Activated CD4-positive, alpha-beta T cell treated with anti-CD3 and anti-CD28 coated beads, Interleukin-2, Interleukin-4, amounts not matched to agents 100 ng/mL and 50 ng/mL, durations not matched to agents 16 hours and 8 hours (primary cell): ENCODE results near the gene SLC35G4.
A peak's percentile ranks its signal among the peaks of the same experiment; 100 is the strongest.
"Not testable (repeated sequence)": the region's sequence is repeated elsewhere in the genome, so short reads cannot be mapped to it uniquely, and the experiment has no call there.

Experiments
- DNase-seq: peaks from one replicate; pipeline ENCODE4 v3.0.0-alpha.2; 2020; ENCODE audit warnings: low spot score

The SLC35G4 gene

GRCh38 chr18:11613611-11614010, 4.2 kb downstream of the SLC35G4 start:
- not testable (repeated sequence) for DNase-seq

DNA sequence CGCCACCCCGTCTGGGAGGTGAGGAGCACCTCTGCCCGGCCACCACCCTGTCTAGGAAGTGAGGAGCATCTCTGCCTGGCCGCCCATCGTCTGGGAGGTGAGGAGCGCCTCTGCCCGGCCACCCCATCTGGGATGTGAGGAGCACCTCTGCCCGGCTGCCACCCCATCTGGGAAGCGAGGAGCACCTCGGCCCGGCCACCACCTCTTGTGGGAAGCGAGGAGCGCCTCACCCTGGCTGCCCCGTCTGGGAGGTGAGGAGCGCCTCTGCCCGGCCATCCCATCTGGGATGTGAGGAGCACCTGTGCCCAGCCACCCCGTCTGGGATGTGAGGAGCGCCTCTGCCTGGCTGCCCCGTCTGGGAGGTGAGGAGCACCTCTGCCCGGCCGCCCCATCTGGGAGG, 4.6 kb downstream of the SLC35G4 start:
- DNase-seq = not testable (repeated sequence)

DNA sequence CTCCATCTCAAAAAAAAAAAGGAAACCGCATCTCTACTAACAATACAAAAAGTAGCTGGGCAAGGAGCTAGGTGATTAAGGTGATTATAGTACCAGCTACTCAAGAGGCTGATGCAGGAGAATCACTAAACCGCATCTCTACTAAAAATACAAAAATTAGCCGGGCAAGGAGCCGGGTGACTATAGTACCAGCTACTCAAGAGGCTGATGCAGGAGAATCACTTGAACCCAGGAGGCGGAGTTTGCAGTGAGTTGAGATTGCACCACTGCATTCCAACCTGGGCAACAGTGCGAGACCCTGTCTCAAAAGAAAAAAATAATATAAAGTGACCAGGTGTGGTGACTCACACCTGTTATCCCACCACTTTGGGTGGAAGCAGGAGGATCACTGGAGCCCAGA, 5.6 kb downstream of the SLC35G4 start:
- not testable (repeated sequence) for DNase-seq

DNA sequence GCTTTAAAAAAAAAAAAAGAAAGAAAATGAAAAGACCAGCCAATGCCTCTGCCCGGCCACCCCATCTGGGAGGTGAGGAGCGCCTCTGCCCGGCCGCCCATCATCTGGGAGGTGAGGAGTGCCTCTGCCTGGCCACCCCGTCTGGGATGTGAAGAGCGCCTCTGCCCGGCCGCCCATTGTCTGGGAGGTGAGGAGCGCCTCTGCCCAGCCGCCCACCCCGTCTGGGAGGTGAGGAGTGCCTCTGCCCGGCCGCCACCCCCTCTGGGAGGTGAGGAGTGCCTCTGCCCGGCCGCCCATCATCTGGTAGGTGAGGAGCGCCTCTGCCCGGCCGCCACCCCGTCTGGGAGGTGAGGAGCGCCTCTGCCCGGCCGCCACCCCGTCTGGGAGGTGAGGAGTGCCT, 37.9 kb downstream of the SLC35G4 start:
- DNase-seq = not testable (repeated sequence)

- not testable (repeated sequence) for DNase-seq
These were observed 38.4 kb downstream of the SLC35G4 start for GRCh38 chr18:11647804-11648203.

GRCh38 chr18:11649839-11650238, 40.4 kb downstream of the SLC35G4 start:
- no peak for DNase-seq

DNA sequence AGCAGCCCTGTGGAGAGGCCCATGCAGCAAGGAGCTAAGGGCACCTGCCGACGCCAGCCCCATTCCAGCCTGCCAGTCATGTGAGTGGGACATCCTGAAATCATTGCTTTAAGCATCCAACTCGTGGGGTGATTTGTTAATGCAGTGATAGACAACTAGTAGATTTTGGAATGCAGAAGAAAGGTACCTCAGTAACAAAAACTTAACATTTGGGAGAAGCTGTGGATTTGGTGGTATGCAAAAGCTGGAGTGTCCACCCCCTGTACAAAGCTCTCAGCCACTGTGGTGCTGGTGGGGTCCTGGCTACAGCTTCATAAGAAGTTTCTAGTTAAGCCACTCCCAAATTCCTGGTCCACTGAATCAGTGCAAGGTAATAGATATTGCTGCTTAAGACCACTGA, 42.5 kb downstream of the SLC35G4 start:
- no peak for DNase-seq

DNA sequence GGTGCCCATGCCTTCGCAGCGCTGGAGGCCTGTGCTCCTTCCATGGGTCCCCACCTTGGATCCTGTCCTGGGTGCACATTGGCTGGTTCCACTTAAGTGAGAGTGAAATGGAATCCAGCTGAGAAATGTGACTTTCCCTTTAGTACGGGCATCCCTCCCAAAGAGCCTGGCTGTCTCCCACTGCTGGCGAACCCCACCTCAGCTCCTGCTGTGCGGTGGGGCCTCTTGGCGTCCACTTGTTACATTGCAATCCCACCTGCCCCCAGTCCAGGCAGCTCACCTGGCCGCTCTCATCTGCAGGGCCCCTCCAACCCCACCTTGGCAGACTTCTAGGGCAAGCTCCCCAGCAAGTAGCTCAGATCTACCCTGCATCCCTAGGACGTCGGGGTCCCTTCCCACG, 44.1 kb downstream of the SLC35G4 start:
- no peak for DNase-seq

GRCh38 chr18:11654736-11655605, 45.6 kb downstream of the SLC35G4 start:
- peak; percentile 59 for DNase-seq

GRCh38 chr18:11655606-11655932, 46.2 kb downstream of the SLC35G4 start:
- no peak for DNase-seq

GRCh38 chr18:11657152-11657551, 47.8 kb downstream of the SLC35G4 start:
- DNase-seq = no peak

DNA sequence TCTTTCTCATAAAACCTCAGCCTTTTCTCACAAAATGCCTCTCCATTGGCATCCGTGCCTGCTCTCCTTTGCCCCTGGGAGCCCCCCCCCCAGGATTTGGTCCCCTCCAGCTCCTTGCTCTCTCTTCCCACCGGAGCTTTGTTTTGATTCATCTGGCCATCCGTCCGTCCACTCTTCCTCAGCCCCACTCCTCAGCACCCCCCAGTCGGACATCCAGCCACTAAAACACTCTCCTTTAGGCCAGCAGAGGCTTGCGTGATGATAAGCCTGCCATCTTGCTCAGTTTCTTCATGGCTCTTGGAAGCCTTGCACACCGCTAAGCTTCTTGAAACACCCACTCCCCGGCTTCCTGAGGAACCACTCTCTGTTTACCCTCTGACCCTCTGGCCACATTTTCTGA, 48.2 kb downstream of the SLC35G4 start:
- DNase-seq = no peak

DNA sequence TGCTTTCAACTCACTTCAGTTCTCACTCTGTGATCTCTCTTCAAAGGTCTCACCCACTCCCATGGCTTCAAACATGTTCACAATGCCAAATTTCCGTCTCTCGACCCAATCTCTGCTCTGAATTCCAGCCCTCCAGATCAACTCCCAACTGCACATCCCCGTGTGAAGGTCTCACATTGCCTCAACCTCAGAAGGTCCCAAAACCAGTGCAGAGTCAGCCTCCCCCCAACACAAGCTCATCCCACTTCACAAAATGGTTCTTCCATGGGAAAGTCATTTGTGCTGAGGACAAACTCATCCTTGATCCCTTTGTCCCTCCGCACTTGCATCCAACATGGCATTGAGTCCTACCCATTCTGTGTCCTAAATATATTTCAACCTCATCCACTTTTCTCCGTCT, 48.6 kb downstream of the SLC35G4 start:
- DNase-seq = no peak

GRCh38 chr18:11658989-11659388, 49.6 kb downstream of the SLC35G4 start:
- no peak for DNase-seq
